PFSK-1 (cell line): ENCODE results near the gene NFIA.

Experiments
- TAF1 ChIP-seq: IDR thresholded peaks from 2 replicates; pipeline ENCODE4 v1.6.1; 2012; ENCODE audit warnings: low read length, control low read depth, borderline replicate concordance; ENCODE audit not compliant: insufficient read depth
- TF ChIP-seq, protein P1 (sequence below), 2 experiments: IDR thresholded peaks; 2 replicates each; pipeline versions ENCODE4 v1.6.1 to v1.8.0; 2011 to 2012; ENCODE audit warnings: low read depth in 2 of 2, low read length in 2 of 2, control low read depth in 1 of 2, inconsistent platforms in 1 of 2, mild to moderate bottlenecking in 1 of 2, moderate library complexity in 1 of 2; ENCODE audit not compliant: insufficient read depth in 1 of 2

- TF ChIP-seq, protein P1, sequence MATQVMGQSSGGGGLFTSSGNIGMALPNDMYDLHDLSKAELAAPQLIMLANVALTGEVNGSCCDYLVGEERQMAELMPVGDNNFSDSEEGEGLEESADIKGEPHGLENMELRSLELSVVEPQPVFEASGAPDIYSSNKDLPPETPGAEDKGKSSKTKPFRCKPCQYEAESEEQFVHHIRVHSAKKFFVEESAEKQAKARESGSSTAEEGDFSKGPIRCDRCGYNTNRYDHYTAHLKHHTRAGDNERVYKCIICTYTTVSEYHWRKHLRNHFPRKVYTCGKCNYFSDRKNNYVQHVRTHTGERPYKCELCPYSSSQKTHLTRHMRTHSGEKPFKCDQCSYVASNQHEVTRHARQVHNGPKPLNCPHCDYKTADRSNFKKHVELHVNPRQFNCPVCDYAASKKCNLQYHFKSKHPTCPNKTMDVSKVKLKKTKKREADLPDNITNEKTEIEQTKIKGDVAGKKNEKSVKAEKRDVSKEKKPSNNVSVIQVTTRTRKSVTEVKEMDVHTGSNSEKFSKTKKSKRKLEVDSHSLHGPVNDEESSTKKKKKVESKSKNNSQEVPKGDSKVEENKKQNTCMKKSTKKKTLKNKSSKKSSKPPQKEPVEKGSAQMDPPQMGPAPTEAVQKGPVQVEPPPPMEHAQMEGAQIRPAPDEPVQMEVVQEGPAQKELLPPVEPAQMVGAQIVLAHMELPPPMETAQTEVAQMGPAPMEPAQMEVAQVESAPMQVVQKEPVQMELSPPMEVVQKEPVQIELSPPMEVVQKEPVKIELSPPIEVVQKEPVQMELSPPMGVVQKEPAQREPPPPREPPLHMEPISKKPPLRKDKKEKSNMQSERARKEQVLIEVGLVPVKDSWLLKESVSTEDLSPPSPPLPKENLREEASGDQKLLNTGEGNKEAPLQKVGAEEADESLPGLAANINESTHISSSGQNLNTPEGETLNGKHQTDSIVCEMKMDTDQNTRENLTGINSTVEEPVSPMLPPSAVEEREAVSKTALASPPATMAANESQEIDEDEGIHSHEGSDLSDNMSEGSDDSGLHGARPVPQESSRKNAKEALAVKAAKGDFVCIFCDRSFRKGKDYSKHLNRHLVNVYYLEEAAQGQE (IDR thresholded peaks at IDR 0.05; ENCODE audit: insufficient read depth in 1 of 2, low read depth in 2 of 2, low read length in 2 of 2), result no peak
- TF ChIP-seq TAF1, result no peak
Measured at GRCh38 chr1:61337441-61337951, 255.1 kb downstream of the NFIA start.
